H1 (cell line): Measurements from ENCODE around the gene ITGA5. TPM values are rescaled to one million over a fixed set of nuclear protein-coding genes. Genes with fewer than 3 reads are reported as not detected.

Experiments
- polyA plus RNA-seq, 7 experiments: library from polyadenylated mRNA; depleted of rRNA in 3 of 7; stranded (reverse) in 5 of 7; unstranded in 2 of 7; fragments of >200 nt in 5 of 7; fragments of 200-250 nt in 2 of 7; gene quantifications; 1 replicate in 5 of 7; 2 replicates in 1 of 7; 4 replicates in 1 of 7; pipeline versions ENCODE4 v1.2.1 to v1.2.3, GENCODE V29; 2011 to 2013; ENCODE audit warnings: missing spikeins in 2 of 7, mixed read lengths in 2 of 7
- total RNA-seq: library from RNA; stranded (reverse); fragmentation: NEBNext Ultra II Directional; extraction: Animal tissue kit (Norgen Biotek cat#: 25700); gene quantifications from 2 replicates; pipeline ENCODE4 v1.2.1, GENCODE V29; 2021
- TF ChIP-seq, protein P1 (sequence below): fragments of 300-600 bp; sonication (generic); IDR thresholded peaks from 2 replicates; pipeline ENCODE4 v1.7.1; 2012; ENCODE audit warnings: low read length, moderate library complexity, mild to moderate bottlenecking, inconsistent platforms; ENCODE audit not compliant: insufficient replicate concordance

ITGA5 gene
- total and polyA plus RNA-seq, 2 of the 8 experiments (the other 6 are each of a cell fraction or from before 2014, with no cell fraction given) = 11.6 to 19.4 TPM

DNA sequence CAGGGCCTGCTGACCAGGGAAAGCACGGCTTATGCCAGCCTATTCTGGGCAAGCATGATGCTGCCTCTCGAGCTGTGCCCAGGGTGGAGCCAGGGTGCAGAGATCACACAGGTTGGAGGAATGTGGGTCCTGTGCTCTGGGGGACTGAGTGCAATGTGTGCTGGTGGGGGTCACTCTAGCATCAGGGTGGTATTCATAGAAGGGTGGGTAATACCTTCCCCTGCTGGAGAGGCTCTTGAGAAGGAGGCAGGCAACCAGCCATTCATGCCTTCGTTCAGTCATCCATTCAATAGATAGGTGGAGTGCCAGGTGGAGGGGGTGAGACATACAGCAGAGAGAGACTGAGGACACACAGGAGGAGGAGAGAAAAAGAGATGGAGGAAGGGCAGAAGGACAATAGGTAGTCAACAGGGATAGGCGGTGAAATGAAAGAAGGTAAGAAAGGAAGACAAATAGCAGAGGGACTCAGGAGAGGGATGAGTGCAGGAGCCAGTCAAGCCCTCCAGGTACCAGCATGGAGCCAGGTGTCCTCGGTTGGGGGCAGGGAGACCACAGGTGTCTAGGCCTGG lies 29.4 kb downstream of the ITGA5 start (continued):
- TF ChIP-seq, protein P1, sequence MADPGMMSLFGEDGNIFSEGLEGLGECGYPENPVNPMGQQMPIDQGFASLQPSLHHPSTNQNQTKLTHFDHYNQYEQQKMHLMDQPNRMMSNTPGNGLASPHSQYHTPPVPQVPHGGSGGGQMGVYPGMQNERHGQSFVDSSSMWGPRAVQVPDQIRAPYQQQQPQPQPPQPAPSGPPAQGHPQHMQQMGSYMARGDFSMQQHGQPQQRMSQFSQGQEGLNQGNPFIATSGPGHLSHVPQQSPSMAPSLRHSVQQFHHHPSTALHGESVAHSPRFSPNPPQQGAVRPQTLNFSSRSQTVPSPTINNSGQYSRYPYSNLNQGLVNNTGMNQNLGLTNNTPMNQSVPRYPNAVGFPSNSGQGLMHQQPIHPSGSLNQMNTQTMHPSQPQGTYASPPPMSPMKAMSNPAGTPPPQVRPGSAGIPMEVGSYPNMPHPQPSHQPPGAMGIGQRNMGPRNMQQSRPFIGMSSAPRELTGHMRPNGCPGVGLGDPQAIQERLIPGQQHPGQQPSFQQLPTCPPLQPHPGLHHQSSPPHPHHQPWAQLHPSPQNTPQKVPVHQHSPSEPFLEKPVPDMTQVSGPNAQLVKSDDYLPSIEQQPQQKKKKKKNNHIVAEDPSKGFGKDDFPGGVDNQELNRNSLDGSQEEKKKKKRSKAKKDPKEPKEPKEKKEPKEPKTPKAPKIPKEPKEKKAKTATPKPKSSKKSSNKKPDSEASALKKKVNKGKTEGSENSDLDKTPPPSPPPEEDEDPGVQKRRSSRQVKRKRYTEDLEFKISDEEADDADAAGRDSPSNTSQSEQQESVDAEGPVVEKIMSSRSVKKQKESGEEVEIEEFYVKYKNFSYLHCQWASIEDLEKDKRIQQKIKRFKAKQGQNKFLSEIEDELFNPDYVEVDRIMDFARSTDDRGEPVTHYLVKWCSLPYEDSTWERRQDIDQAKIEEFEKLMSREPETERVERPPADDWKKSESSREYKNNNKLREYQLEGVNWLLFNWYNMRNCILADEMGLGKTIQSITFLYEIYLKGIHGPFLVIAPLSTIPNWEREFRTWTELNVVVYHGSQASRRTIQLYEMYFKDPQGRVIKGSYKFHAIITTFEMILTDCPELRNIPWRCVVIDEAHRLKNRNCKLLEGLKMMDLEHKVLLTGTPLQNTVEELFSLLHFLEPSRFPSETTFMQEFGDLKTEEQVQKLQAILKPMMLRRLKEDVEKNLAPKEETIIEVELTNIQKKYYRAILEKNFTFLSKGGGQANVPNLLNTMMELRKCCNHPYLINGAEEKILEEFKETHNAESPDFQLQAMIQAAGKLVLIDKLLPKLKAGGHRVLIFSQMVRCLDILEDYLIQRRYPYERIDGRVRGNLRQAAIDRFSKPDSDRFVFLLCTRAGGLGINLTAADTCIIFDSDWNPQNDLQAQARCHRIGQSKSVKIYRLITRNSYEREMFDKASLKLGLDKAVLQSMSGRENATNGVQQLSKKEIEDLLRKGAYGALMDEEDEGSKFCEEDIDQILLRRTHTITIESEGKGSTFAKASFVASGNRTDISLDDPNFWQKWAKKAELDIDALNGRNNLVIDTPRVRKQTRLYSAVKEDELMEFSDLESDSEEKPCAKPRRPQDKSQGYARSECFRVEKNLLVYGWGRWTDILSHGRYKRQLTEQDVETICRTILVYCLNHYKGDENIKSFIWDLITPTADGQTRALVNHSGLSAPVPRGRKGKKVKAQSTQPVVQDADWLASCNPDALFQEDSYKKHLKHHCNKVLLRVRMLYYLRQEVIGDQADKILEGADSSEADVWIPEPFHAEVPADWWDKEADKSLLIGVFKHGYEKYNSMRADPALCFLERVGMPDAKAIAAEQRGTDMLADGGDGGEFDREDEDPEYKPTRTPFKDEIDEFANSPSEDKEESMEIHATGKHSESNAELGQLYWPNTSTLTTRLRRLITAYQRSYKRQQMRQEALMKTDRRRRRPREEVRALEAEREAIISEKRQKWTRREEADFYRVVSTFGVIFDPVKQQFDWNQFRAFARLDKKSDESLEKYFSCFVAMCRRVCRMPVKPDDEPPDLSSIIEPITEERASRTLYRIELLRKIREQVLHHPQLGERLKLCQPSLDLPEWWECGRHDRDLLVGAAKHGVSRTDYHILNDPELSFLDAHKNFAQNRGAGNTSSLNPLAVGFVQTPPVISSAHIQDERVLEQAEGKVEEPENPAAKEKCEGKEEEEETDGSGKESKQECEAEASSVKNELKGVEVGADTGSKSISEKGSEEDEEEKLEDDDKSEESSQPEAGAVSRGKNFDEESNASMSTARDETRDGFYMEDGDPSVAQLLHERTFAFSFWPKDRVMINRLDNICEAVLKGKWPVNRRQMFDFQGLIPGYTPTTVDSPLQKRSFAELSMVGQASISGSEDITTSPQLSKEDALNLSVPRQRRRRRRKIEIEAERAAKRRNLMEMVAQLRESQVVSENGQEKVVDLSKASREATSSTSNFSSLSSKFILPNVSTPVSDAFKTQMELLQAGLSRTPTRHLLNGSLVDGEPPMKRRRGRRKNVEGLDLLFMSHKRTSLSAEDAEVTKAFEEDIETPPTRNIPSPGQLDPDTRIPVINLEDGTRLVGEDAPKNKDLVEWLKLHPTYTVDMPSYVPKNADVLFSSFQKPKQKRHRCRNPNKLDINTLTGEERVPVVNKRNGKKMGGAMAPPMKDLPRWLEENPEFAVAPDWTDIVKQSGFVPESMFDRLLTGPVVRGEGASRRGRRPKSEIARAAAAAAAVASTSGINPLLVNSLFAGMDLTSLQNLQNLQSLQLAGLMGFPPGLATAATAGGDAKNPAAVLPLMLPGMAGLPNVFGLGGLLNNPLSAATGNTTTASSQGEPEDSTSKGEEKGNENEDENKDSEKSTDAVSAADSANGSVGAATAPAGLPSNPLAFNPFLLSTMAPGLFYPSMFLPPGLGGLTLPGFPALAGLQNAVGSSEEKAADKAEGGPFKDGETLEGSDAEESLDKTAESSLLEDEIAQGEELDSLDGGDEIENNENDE = no peak
